Tibial nerve (tissue), 4 donors: ENCODE data around the gene MFSD12.

Experiments
- EP300 ChIP-seq, 2 donors: sonication (generic); formaldehyde crosslinking; IDR thresholded peaks; one replicate each; pipeline ENCODE4 v1.6.1; 2017; ENCODE audit warnings: antibody characterized with exemption in 2 of 2, mild to moderate bottlenecking in 1 of 2
- POLR2A ChIP-seq, 2 donors: fragments of 450-650 bp; IDR thresholded peaks; one replicate each; pipeline ENCODE4 v1.6.1; 2017; ENCODE audit warnings: antibody characterized with exemption in 2 of 2, mild to moderate bottlenecking in 2 of 2, moderate library complexity in 2 of 2
- TF ChIP-seq, protein P1 (sequence below), 5 experiments: fragments of 200-600 bp in 3 of 5; fragments of 450-650 bp in 2 of 5; sonication (generic) in 3 of 5; IDR thresholded peaks; one replicate each; pipeline ENCODE4 v1.5.1; 2016 to 2019; ENCODE audit warnings: antibody characterized with exemption in 5 of 5, mild to moderate bottlenecking in 3 of 5, moderate library complexity in 2 of 5

DNA sequence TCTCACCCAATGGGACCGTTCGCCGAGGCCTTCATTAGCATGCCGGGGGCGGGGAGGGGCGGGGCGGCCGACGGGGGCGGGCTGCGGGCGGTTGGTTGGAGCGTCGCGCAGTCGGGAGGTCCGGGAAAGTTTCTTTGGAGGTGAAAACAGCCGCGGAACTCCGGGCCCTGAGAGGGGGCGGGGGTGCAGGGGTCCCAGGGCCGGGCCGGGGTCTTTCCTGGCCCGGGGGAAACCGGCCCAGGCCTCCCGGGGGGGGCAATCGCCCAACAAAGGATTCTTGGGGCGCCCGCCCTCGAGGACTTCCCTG, 15.4 kb upstream of the MFSD12 start, which contains the start of gene HMG20B:
- TF ChIP-seq POLR2A (IDR thresholded peaks at IDR 0.05) (peak in 1 of 2 donors; percentile 34), EP300 (IDR thresholded peaks at IDR 0.05) (no peak)
- TF ChIP-seq, protein P1, sequence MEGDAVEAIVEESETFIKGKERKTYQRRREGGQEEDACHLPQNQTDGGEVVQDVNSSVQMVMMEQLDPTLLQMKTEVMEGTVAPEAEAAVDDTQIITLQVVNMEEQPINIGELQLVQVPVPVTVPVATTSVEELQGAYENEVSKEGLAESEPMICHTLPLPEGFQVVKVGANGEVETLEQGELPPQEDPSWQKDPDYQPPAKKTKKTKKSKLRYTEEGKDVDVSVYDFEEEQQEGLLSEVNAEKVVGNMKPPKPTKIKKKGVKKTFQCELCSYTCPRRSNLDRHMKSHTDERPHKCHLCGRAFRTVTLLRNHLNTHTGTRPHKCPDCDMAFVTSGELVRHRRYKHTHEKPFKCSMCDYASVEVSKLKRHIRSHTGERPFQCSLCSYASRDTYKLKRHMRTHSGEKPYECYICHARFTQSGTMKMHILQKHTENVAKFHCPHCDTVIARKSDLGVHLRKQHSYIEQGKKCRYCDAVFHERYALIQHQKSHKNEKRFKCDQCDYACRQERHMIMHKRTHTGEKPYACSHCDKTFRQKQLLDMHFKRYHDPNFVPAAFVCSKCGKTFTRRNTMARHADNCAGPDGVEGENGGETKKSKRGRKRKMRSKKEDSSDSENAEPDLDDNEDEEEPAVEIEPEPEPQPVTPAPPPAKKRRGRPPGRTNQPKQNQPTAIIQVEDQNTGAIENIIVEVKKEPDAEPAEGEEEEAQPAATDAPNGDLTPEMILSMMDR (IDR thresholded peaks at IDR 0.05) = peak in 1 of 5 experiments; percentile 5
